ENCODE results near the gene CHAT.

CHAT gene

GRCh38 chr10:49611816-49612512 lies 1.9 kb upstream of the CHAT start:
- no peak for DNase-seq (ENCODE audit: low read depth in 3 of 3, low spot score in 1 of 3)

DNA sequence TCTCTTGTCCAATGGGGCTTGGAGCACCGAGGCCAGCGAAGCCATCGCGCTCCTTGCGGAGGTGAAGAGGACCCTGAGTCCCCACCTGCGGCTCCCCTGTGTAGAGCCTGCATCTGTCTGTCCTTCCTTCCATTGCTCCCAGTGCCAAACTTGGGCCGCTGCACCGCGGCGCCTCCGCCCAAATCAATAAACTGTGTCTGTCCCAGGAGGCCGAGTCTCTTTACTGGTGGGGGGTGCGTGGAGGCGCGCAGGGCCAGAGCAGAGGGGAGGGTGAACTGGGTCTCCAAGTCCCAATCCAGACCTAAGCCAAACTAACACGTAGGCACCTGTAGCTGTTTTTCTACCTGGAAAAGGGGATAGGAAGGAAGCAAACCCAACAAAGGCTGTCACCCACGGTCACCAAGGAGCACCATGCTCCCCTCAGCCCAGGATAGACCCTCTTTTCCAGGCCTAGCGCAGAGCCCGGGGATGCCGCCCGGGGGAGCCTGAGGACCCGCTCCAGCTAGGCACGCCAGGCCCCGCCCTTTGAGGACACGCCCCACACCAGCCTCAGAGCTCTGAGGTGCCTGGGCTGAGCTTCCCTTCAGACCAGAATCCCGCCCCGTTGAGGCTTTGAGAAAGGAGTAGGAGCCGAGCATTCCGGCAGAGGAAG lies 1.2 kb upstream of the CHAT start:
- no peak for DNase-seq (ENCODE audit: low read depth in 3 of 3, low spot score in 1 of 3)

GRCh38 chr10:49613165-49613881 lies 514 bp upstream of the CHAT start:
- DNase-seq (ENCODE audit: low read depth in 3 of 3, low spot score in 1 of 3) = no peak

GRCh38 chr10:49614242-49615198 lies 683 bp downstream of the CHAT start:
- DNase-seq (ENCODE audit: low read depth in 3 of 3, low spot score in 1 of 3) = no peak

GRCh38 chr10:49615213-49615612 lies 1.4 kb downstream of the CHAT start:
- no peak for DNase-seq (ENCODE audit: low read depth in 3 of 3, low spot score in 1 of 3)

- DNase-seq (ENCODE audit: low read depth in 3 of 3, low spot score in 1 of 3) = no peak
These were observed 1.9 kb downstream of the CHAT start for GRCh38 chr10:49615721-49616120.

GRCh38 chr10:49616421-49617101 lies 2.7 kb downstream of the CHAT start:
- DNase-seq (ENCODE audit: low read depth in 3 of 3, low spot score in 1 of 3) = no peak

- no peak for DNase-seq (ENCODE audit: low read depth in 3 of 3, low spot score in 1 of 3)
These were observed 3.5 kb downstream of the CHAT start for GRCh38 chr10:49617121-49618020.

DNA sequence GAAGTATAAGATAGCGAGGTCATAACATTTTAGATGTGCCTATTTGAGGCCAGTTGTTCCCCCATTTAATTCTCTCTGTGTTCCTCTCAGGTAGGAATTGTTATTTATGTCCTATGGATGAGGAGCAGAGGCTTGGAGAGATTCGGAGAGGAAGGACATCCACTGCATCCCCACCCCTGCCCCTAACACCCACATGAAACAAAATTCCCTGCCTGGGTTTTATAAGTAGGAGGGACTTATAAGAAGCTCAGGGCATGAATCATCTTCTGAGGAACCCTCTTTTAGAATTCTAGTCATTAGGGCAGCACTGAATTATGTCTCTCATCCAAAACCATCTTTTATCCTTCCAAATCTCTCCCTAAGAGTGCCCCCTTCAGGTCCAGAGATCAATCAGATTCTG lies 5.0 kb downstream of the CHAT start:
- DNase-seq (ENCODE audit: low read depth in 3 of 3, low spot score in 1 of 3) = no peak

GRCh38 chr10:49619613-49620012 lies 5.8 kb downstream of the CHAT start:
- no peak for DNase-seq (ENCODE audit: low read depth in 3 of 3, low spot score in 1 of 3)

DNA sequence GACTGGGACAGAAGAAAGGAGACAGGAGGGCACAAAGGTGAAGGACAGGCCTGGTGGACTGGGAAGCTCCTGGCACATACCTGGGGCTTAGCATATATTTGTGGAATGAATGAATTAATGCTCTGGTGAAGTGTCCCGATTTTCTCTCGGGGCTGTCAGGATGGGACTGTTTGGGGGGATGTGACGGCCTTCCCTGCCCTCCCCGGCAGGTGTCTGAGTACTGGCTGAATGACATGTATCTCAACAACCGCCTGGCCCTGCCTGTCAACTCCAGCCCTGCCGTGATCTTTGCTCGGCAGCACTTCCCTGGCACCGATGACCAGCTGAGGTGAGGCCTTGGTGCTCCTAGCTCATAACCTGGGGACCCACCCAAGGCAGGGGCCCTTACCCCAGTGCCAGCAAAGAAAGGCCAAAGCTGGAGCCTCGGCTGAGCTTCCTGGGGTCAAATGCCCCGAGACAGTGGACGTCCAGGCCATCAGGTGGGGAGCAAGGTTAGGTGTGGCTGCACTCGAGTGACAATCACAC lies 6.5 kb downstream of the CHAT start:
- no peak for DNase-seq (ENCODE audit: low read depth in 3 of 3, low spot score in 1 of 3)

GRCh38 chr10:49620841-49621378 lies 7.1 kb downstream of the CHAT start:
- DNase-seq (ENCODE audit: low read depth in 3 of 3, low spot score in 1 of 3) = no peak

GRCh38 chr10:49621561-49621960 lies 7.7 kb downstream of the CHAT start:
- DNase-seq (ENCODE audit: low read depth in 3 of 3, low spot score in 1 of 3) = no peak

GRCh38 chr10:49622426-49623425 lies 8.9 kb downstream of the CHAT start:
- no peak for DNase-seq (ENCODE audit: low read depth in 3 of 3, low spot score in 1 of 3)

GRCh38 chr10:49624629-49625028 lies 10.8 kb downstream of the CHAT start:
- no peak for DNase-seq (ENCODE audit: low read depth in 3 of 3, low spot score in 1 of 3)

GRCh38 chr10:49625411-49625810 lies 11.6 kb downstream of the CHAT start:
- no peak for DNase-seq (ENCODE audit: low read depth in 3 of 3, low spot score in 1 of 3)

GRCh38 chr10:49627038-49627437 lies 13.2 kb downstream of the CHAT start:
- no peak for DNase-seq (ENCODE audit: low read depth in 3 of 3, low spot score in 1 of 3)

All from stimulated activated CD4-positive, alpha-beta T cell treated with anti-CD3 and anti-CD28 coated beads, TNF-alpha, amount 100 ng/mL, for 1 hour (primary cell).